Renal cortical epithelial cell (primary cell): ENCODE results near the gene LRP1B. TPM values are rescaled to one million over a fixed set of nuclear protein-coding genes. Genes with fewer than 3 reads are reported as not detected.
"Not testable (repeated sequence)": the region's sequence is repeated elsewhere in the genome, so short reads cannot be mapped to it uniquely, and the experiment has no call there.

Experiments
- DNase-seq: peaks from one replicate; pipeline ENCODE4 v3.0.0-alpha.2; 2011; ENCODE audit warnings: low read depth
- total RNA-seq: library from RNA; depleted of rRNA; stranded (reverse); fragments of >200 nt; gene quantifications from 2 replicates; pipeline ENCODE4 v1.2.3, GENCODE V29; 2014

LRP1B gene
- total RNA-seq, 1 donor from 2014 or later, result 4.3 TPM

- no peak for DNase-seq
Measured at GRCh38 chr2:140472676-140473075, 1658.1 kb downstream of the LRP1B start.

GRCh38 chr2:140465301-140465700, 1665.5 kb downstream of the LRP1B start:
- DNase-seq, result no peak

- no peak for DNase-seq
Measured at GRCh38 chr2:140462990-140463389, 1667.8 kb downstream of the LRP1B start.

- DNase-seq, result peak; percentile 11
Measured at GRCh38 chr2:140457483-140457882, 1673.3 kb downstream of the LRP1B start.

GRCh38 chr2:140455315-140455714, 1675.5 kb downstream of the LRP1B start:
- DNase-seq, result no peak

GRCh38 chr2:140454717-140455116, 1676.1 kb downstream of the LRP1B start:
- DNase-seq, result peak; percentile 69

- DNase-seq, result no peak
Measured at GRCh38 chr2:140451324-140451723, 1679.5 kb downstream of the LRP1B start.

- DNase-seq, result no peak
Measured at GRCh38 chr2:140442319-140442718, 1688.5 kb downstream of the LRP1B start.

- no peak for DNase-seq
Measured at GRCh38 chr2:140440815-140441214, 1690.0 kb downstream of the LRP1B start.

- DNase-seq, result no peak
Measured at GRCh38 chr2:140436936-140437335, 1693.9 kb downstream of the LRP1B start.

GRCh38 chr2:140427033-140427432, 1703.8 kb downstream of the LRP1B start:
- DNase-seq, result not testable (repeated sequence)

GRCh38 chr2:140424471-140424870, 1706.3 kb downstream of the LRP1B start:
- no peak for DNase-seq

- no peak for DNase-seq
Measured at GRCh38 chr2:140422759-140423158, 1708.1 kb downstream of the LRP1B start.

GRCh38 chr2:140417504-140417903, 1713.3 kb downstream of the LRP1B start:
- no peak for DNase-seq

GRCh38 chr2:140416577-140416976, 1714.2 kb downstream of the LRP1B start:
- DNase-seq, result no peak

- not testable (repeated sequence) for DNase-seq
Measured at GRCh38 chr2:140415035-140415434, 1715.8 kb downstream of the LRP1B start.

GRCh38 chr2:140410695-140411094, 1720.1 kb downstream of the LRP1B start:
- no peak for DNase-seq

GRCh38 chr2:140401056-140401455, 1729.8 kb downstream of the LRP1B start:
- DNase-seq, result peak; percentile 27

- peak; percentile 26 for DNase-seq
Measured at GRCh38 chr2:140392824-140393223, 1738.0 kb downstream of the LRP1B start.

GRCh38 chr2:140384946-140385345, 1745.9 kb downstream of the LRP1B start:
- no peak for DNase-seq

- DNase-seq, result peak; percentile 18
Measured at GRCh38 chr2:140383781-140384180, 1747.0 kb downstream of the LRP1B start.

- DNase-seq, result no peak
Measured at GRCh38 chr2:140376686-140377085, 1754.1 kb downstream of the LRP1B start.

GRCh38 chr2:140363131-140363530, 1767.7 kb downstream of the LRP1B start:
- DNase-seq, result no peak

- DNase-seq, result no peak
Measured at GRCh38 chr2:140362361-140362760, 1768.5 kb downstream of the LRP1B start.
